ENCODE results near the gene AP1M1. TPM values are rescaled to one million over a fixed set of nuclear protein-coding genes. Genes with fewer than 3 reads are reported as not detected.
"Not testable (repeated sequence)": the region's sequence is repeated elsewhere in the genome, so short reads cannot be mapped to it uniquely, and the experiment has no call there.

The AP1M1 gene
- total RNA-seq, 4 donors from 2014 or later: 68.2 to 119 (median 73.5) TPM

- H3K36me3 ChIP-seq: no peaks in the 10 kb centered on the region
- DNase-seq: no peak
- H3K4me1 ChIP-seq: no peaks in the 10 kb centered on the region
- no peaks in the 10 kb centered on the region for H3K9me3 ChIP-seq
- TF ChIP-seq CTCF (IDR thresholded peaks at IDR 0.05 in 4 of 5, conservative IDR thresholded peaks at IDR 0.05 in 1 of 5): no peak
- TF ChIP-seq POLR2A (IDR thresholded peaks at IDR 0.05): no peak
- no peak overlapping the region for H3K4me3 ChIP-seq
- intact Hi-C loops (cut with DNase I; ENCODE audit: low total_unique reads) (no loop called here), in situ Hi-C loops (cut with MboI; ENCODE audit: low sequenced_read_pairs in 4 of 4) (loop anchor here (5.0 to 25.0 kb wide), 3 partner anchors 134 to 589 kb away; no protein-coding TSS in a partner anchor)
- no peak overlapping the region for H3K27ac ChIP-seq
- H3K27me3 ChIP-seq: peaks cover 0 to 7% (median 2%) of the 10 kb centered on the region in 3 donors
- no peak for ATAC-seq
Measured at GRCh38 chr19:16175954-16176353, 21.8 kb upstream of the AP1M1 start.

- in situ Hi-C loops (cut with MboI; ENCODE audit: low sequenced_read_pairs in 4 of 4): loop anchor here (5.0 to 25.0 kb wide), 3 partner anchors 137 to 592 kb away; no protein-coding TSS in a partner anchor
- ATAC-seq; H3K27ac ChIP-seq; intact Hi-C loops (cut with DNase I; ENCODE audit: low total_unique reads); H3K36me3 ChIP-seq; H3K9me3 ChIP-seq; H3K4me3 ChIP-seq; DNase-seq; H3K27me3 ChIP-seq; H3K4me1 ChIP-seq: not testable (repeated sequence)
Measured at GRCh38 chr19:16178866-16179265, 18.8 kb upstream of the AP1M1 start.

GRCh38 chr19:16180611-16181010 is 17.1 kb upstream of the AP1M1 start:
- Histone ChIP-seq H3K36me3 (no peaks in the 10 kb centered on the region), H3K4me1 (no peaks in the 10 kb centered on the region), H3K4me3 (no peak overlapping the region), H3K27me3 (peaks cover 0 to 7% (median 5%) of the 10 kb centered on the region in 3 donors), H3K27ac (no peak overlapping the region), H3K9me3 (no peaks in the 10 kb centered on the region)
- TF ChIP-seq POLR2A (IDR thresholded peaks at IDR 0.05) (no peak), CTCF (IDR thresholded peaks at IDR 0.05 in 4 of 5, conservative IDR thresholded peaks at IDR 0.05 in 1 of 5) (no peak)
- no peak for DNase-seq
- in situ Hi-C loops (cut with MboI; ENCODE audit: low sequenced_read_pairs in 4 of 4): loop anchor here in 3 of 4 donors (25.0 kb wide), 2 partner anchors 143 to 593 kb away; no protein-coding TSS in a partner anchor
- intact Hi-C loops (cut with DNase I; ENCODE audit: low total_unique reads): loop anchor here (10.0 kb wide), 1 partner anchor 1056 kb away; a partner anchor contains a TSS
- no peak for ATAC-seq

GRCh38 chr19:16184665-16185122 is 13.0 kb upstream of the AP1M1 start:
- peak overlapping the region; percentile 53 to 88 (median 86) for H3K27ac ChIP-seq
- ATAC-seq (no peak), DNase-seq (no peak)
- intact Hi-C loops (cut with DNase I; ENCODE audit: low total_unique reads) (loop anchor here (1.0 to 10.0 kb wide), 3 partner anchors 13 to 1060 kb away; partner anchors contain the start of genes AP1M1 and RAB8A), in situ Hi-C loops (cut with MboI; ENCODE audit: low sequenced_read_pairs in 4 of 4) (loop anchor here in 3 of 4 donors (5.0 to 25.0 kb wide), 3 partner anchors 142 to 597 kb away; no protein-coding TSS in a partner anchor)
- peaks cover 0 to 5% (median 2%) of the 10 kb centered on the region in 3 donors for H3K27me3 ChIP-seq
- H3K4me1 ChIP-seq: peaks cover 10 to 11% of the 10 kb centered on the region in 2 donors
- TF ChIP-seq CTCF (IDR thresholded peaks at IDR 0.05 in 4 of 5, conservative IDR thresholded peaks at IDR 0.05 in 1 of 5) (no peak), POLR2A (IDR thresholded peaks at IDR 0.05) (no peak)
- no peaks in the 10 kb centered on the region for H3K9me3 ChIP-seq
- peak overlapping the region; percentile 83 to 95 (median 92) for H3K4me3 ChIP-seq
- H3K36me3 ChIP-seq: peaks cover 0 to 15% of the 10 kb centered on the region in 2 donors

- H3K27ac ChIP-seq: peak within 1 kb of the TSS; percentile 82 to 88 (median 86)
- in situ Hi-C loops (cut with MboI; ENCODE audit: low sequenced_read_pairs in 4 of 4): loop anchor here in 3 of 4 donors (5.0 to 25.0 kb wide), 3 partner anchors 143 to 598 kb away; no protein-coding TSS in a partner anchor
- H3K27me3 ChIP-seq: peaks cover 0 to 5% (median 0%) of the 10 kb centered on the region in 3 donors
- peak within 1 kb of the TSS; percentile 83 to 95 (median 92) for H3K4me3 ChIP-seq
- TF ChIP-seq POLR2A (IDR thresholded peaks at IDR 0.05) (peak; percentile 74 to 84), CTCF (IDR thresholded peaks at IDR 0.05 in 4 of 5, conservative IDR thresholded peaks at IDR 0.05 in 1 of 5) (peak in 3 of 5 experiments; percentile 23 to 52 (median 49))
- H3K9me3 ChIP-seq: no peaks in the 10 kb centered on the region
- ATAC-seq (peak; percentile 99), DNase-seq (peak; percentile 98 to 99)
- H3K4me1 ChIP-seq: peaks cover 10 to 11% of the 10 kb centered on the region in 2 donors
- H3K36me3 ChIP-seq: peaks cover 0 to 21% of the 10 kb centered on the region in 2 donors
- intact Hi-C loops (cut with DNase I; ENCODE audit: low total_unique reads): loop anchor here (1.0 to 10.0 kb wide), 3 partner anchors 12 to 1060 kb away; partner anchors contain the start of genes AP1M1 and RAB8A
Measured at GRCh38 chr19:16185123-16185767, 12.5 kb upstream of the AP1M1 start, which contains the start of gene FAM32A. Gene FAM32A, plus strand, starts transcription at chr19:16185410. Its CDS starts 33 bp downstream, at chr19:16185443.

Data from gastrocnemius medialis (tissue), 4 donors.